LNCAP (cell line): ENCODE measurements around the gene CDH4.

Source experiments
- TF ChIP-seq, protein P1 (sequence below): fragments of 450-650 bp; IDR thresholded peaks from 2 replicates; pipeline ENCODE4 v1.5.1; 2017; ENCODE audit warnings: mild to moderate bottlenecking

Gene CDH4

DNA sequence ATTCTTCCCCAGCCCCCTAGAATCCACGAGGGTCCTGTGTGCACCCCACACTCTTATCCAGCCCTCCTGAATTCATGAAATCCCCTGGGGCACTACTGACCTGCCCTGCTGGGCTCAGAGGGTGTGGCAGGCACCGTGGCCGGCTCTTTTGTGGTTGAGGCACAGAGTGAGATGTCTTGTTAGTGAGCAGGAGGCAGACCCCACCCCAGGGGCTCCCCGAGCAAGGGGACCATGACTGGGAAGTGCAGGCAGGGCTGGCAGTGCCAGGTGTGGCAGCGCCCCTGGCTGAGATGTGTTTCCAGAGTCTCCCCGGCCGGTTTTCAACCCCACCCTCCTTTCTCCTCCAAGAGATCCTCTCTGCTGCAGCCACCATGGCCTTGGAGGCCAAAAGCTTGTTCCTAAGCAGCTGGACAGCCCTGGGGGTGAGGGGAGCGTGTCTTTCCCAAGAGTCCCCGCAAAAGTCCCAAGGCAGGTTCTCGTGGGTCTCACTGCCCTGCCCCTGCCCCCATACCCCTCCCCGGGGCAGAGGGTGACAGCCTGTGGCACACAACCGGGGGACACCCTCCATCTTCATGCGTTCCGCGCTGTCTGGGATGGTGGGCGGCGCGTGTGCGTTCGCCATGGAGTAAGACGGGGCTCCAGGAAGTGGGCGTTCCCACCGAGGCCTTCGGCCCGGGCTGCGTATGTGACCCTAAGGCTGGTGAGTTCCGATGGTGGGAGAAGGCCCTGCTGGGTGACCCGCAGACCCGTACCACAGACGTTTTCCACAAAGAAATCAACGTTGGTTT lies 604.8 kb downstream of the CDH4 start:
- TF ChIP-seq, protein P1, sequence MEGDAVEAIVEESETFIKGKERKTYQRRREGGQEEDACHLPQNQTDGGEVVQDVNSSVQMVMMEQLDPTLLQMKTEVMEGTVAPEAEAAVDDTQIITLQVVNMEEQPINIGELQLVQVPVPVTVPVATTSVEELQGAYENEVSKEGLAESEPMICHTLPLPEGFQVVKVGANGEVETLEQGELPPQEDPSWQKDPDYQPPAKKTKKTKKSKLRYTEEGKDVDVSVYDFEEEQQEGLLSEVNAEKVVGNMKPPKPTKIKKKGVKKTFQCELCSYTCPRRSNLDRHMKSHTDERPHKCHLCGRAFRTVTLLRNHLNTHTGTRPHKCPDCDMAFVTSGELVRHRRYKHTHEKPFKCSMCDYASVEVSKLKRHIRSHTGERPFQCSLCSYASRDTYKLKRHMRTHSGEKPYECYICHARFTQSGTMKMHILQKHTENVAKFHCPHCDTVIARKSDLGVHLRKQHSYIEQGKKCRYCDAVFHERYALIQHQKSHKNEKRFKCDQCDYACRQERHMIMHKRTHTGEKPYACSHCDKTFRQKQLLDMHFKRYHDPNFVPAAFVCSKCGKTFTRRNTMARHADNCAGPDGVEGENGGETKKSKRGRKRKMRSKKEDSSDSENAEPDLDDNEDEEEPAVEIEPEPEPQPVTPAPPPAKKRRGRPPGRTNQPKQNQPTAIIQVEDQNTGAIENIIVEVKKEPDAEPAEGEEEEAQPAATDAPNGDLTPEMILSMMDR: no peak

DNA sequence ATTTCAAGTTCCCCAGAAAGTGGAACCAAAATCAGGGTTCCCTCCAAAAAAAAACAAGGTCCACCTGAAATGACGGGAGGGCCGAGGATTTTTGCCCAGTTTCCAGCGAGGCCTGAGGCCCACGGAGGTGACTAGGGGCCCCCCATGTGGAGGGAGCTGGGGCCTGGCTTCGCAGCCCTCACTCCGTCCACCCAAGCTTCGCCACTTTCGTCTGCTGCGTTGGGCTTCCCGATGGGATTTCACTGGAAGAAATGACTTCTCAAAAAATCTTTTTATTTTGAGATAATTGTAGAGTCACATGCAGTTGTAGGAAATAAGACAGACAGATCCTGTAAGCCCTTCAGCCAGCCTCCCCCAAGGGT lies 605.3 kb downstream of the CDH4 start:
- TF ChIP-seq, protein P1: no peak

DNA sequence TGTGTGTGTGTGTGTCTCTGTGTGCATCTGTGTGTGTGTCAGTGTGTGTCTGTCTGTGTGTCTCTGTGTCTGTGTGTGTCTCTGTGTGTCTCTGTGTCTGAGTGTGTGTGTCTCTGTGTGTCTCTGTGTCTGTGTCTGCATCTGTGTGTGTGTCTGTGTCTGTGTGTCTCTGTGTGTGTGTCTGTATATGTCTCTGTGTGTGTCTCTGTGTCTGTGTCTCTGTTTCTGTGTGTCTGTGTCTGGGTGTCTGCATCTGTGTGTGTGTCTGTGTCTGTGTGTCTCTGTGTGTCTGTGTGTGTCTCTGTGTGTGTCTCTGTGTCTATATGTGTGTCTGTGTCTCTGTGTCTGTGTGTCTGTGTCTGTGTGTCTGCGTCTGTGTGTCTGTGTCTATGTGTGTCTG lies 605.8 kb downstream of the CDH4 start:
- TF ChIP-seq, protein P1: no peak

DNA sequence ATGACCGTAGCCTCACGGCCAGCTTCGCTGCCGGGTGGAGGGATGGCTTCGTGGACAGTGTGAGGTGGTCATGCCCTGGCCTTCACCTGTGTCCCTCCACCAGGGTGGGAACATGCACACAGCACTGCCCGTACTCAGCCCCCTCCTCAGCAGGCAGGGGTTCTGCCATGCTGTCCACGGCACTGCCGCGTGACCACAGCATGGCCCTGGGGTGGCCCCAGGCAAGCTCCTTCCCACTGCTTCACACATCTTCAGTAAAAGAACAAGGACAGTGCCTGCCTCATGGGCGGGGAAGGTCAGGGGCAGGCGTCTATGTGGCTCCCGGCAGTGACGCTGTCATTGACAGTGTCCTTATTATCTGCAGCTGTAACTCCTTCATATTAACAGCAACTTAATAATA lies 607.7 kb downstream of the CDH4 start:
- TF ChIP-seq, protein P1: no peak

DNA sequence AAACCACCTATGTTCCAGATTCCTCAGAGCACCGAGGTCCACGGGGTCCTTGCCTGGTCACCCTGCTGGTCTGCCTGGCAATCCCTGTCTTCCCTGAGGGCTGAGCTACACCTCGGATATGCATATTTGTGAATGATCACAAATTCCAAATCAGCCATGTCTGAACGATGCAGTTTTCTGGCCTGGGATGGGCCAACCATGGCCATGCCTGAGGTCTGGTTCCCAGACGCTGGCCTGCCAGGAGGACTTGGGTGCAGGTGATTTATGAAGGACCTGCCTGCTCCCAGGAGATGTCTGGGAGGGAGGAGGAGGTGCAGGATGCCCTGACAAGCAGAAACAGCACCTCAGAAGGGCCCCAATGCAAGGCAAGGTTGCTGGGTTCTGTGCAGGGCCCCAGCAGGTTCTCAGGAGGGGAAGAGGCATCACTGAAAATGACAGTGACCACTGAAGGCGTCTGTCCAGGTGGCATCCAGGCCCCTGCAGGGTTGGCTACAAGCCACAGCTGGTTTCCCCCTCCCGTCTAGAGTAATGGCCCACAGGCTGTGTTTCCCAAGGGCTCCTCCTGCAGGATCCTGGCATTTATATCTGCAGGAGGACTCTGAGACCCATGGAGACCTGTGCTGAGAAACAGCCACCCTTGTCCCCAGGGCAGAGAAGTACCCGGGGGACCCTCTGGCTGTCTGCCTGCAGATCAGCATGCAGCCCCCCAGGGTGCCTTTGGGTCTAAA lies 608.4 kb downstream of the CDH4 start:
- TF ChIP-seq, protein P1: no peak

DNA sequence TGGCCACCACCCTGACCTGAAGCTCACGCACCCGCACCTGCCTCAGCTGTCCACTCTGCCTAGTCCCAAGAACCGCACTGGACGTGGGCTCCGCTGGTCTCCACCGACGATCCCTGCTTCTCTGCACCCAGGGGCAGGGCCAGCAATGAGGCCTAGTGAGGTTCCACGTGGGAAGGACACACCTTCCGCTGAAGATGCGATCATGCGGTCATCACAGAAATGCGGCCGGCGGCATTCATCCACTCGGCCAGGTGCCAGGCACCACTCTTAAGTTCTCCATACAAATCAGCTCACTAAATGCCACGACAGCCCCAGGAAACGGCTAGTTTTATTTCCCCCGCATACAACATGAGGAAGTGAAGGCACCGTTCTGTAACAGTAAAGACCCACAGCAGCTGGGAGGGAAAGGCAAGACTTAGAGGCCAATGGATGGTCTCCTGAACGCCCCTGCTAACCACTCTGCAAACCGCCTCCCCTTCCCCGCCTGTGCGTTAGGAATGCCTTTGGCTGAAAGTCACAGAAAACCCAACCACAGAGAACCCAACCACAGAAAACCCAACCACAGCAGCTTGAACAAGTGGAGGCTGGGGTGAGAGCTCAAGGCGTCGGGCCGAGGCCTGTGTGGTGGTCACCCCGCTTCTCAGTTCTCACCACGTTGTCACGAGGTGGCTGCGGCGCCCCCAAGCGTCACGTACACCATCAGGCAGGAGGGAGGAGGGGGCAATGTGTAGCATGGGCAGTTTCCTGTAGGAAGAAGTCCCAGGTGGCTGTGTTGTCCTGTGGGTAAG lies 609.2 kb downstream of the CDH4 start:
- TF ChIP-seq, protein P1: no peak

DNA sequence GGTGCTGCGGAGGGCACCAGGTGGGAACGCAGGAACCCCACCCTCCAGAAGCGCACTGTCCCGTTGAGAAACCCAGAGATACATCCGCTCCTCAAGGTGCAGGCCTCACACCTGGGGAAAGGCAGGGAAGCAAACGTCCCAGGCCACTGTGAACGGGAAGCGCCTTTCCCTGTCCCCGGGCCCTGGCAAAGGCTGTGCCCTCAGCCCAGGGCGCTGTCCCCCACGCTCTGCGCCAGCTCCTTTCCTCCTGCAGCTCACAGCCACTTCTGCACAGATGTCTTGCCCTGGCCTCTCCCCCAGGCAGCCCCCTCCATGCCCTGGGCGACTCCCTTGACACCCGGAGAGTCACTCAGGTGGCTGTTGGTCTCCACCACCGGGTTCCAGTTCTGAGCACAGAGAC lies 609.8 kb downstream of the CDH4 start:
- TF ChIP-seq, protein P1: no peak
